ENCODE data around the gene TNS3. TPM values are rescaled to one million over a fixed set of nuclear protein-coding genes. Genes with fewer than 3 reads are reported as not detected.
A peak's percentile ranks its signal among the peaks of the same experiment; 100 is the strongest.
"Not testable (repeated sequence)": the region's sequence is repeated elsewhere in the genome, so short reads cannot be mapped to it uniquely, and the experiment has no call there.

Gene TNS3
- polyA plus RNA-seq, 1 of the 3 experiments (the other 2 are of a cell fraction) = 72.3 TPM

DNA sequence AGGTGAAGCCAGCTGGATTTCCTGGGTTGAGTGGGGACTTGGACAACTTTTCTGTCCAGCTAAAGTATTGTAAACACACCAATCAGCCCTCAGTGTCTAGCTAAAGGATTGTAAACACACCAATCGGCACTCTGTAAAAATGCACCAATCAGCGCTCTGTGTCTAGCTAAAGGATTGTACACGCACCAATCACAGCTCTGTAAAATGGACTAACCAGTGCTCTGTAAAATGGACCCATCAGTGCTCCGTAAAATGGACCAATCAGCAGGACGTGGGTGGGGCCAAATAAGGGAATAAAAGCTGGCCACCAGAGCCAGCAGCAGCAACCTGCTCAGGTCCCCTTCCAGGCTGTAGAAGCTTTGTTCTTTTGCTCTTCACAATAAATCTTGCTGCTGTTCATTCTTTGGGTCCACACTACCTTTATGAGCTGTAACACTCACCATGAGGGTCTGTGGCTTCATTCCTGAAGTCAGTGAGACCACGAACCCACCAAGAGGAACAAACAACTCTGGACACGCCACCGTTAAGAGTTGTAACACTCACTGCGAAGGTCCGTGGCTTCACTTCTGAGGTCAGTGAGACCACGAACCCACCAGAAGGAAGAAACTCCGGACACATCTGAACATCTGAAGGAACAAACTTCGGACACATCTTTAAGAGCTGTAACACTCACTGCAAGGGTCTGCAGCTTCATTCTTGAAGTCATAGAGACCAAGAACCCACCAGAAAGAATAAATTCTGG lies 21.8 kb upstream of the TNS3 start:
- 89% methylated on average over 13 of the region's 13 CpGs for WGBS (ENCODE audit: low lambda C conversion rate)
- H4K20me1 ChIP-seq (ENCODE audit: insufficient read depth); H3K9ac ChIP-seq; H2AFZ ChIP-seq (ENCODE audit: low read depth); H3K9me2 ChIP-seq; H3K27me3 ChIP-seq (ENCODE audit: insufficient read depth); DNase-seq; H3K36me3 ChIP-seq (replicated peaks in 1 of 2; ENCODE audit: control insufficient read depth in 1 of 2, insufficient read depth in 2 of 2, low read length in 1 of 2); POLR2A ChIA-PET; H3K4me3 ChIP-seq (ENCODE audit: low read depth in 2 of 2, low read length in 1 of 2); H3K9me3 ChIP-seq; H3K4me2 ChIP-seq; H3K79me2 ChIP-seq (ENCODE audit: insufficient read depth): not testable (repeated sequence)
- Histone ChIP-seq H3K4me1 (ENCODE audit: control insufficient read depth in 1 of 2, insufficient read depth in 2 of 2, low read depth in 1 of 2, low read length in 1 of 2) (peaks cover 5 to 31% of the 10 kb centered on the region in 2 experiments; a peak in 3 of 4 replicates), H3K27ac (ENCODE audit: low read depth in 2 of 2, low read length in 1 of 2) (peak overlapping the region; percentile 56 to 69; a peak in 3 of 4 replicates), H3F3A (replicated peaks; ENCODE audit: insufficient read depth) (peaks cover 20% of the 10 kb centered on the region)
- CTCF ChIA-PET = interaction anchor here (0.9 kb wide), 1 partner anchor 11 kb away, joined by 3 read pairs; no protein-coding TSS in a partner anchor

DNA sequence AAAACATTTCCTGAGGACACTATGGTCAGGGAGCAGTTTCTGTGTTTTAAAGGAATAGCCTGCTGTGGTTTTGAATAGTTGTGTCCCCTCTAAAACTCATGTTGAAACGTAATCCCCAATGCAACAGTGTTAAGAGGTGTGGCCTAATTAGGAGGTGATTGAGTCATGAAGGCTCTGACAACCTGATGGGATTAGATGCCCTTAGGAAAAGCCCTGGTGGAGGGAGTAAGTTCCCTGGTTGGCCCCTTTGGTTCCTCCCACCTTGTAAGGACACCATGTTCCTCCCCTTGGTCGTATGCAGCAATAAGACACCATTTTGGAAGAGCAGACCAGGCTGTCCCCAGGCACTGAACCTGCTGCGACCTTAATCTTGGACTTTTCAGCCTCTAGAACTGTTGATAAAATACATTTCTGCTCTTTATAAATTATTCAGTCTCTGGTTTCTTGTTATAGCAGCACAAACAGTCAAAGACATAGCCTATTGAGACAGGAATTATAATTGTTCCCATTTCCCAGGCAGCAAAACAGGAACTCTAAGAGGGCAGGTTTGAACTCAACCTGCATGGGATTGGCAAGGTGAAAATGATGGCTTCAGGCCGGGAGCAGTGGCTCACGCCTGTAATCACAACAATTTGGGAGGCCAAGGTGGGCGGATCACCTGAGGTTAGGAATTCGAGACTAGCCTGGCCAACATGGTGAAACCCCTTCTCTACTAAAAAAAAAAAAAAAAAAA lies 20.5 kb upstream of the TNS3 start:
- no peaks in the 10 kb centered on the region for H3K9me2 ChIP-seq
- CTCF ChIA-PET = interaction anchor here (0.9 kb wide), 1 partner anchor 8 kb away, joined by 3 read pairs; no protein-coding TSS in a partner anchor
- no peak overlapping the region; the same call in 1 of the 2 replicates for H2AFZ ChIP-seq (ENCODE audit: low read depth)
- WGBS (ENCODE audit: low lambda C conversion rate) = 90% methylated on average over 7 of the region's 7 CpGs
- H3K79me2 ChIP-seq (ENCODE audit: insufficient read depth) = no peaks in the 10 kb centered on the region
- peaks cover 20% of the 10 kb centered on the region for H3F3A ChIP-seq (replicated peaks; ENCODE audit: insufficient read depth)
- DNase-seq = no peak
- peak overlapping the region; percentile 78 to 86; a peak in 3 of 4 replicates for H3K27ac ChIP-seq (ENCODE audit: low read depth in 2 of 2, low read length in 1 of 2)
- H3K36me3 ChIP-seq (replicated peaks in 1 of 2; ENCODE audit: control insufficient read depth in 1 of 2, insufficient read depth in 2 of 2, low read length in 1 of 2) = no peaks in the 10 kb centered on the region
- H3K9ac ChIP-seq = 0 out of 2 replicates have a peak overlapping the region, but pooled peaks have one; percentile 63
- H3K4me2 ChIP-seq = peak overlapping the region; percentile 50; the same call in 1 of the 2 replicates
- POLR2A ChIA-PET = no interaction called here
- H3K4me3 ChIP-seq (ENCODE audit: low read depth in 2 of 2, low read length in 1 of 2) = no peak overlapping the region
- no peaks in the 10 kb centered on the region for H3K27me3 ChIP-seq (ENCODE audit: insufficient read depth)
- no peaks in the 10 kb centered on the region for H4K20me1 ChIP-seq (ENCODE audit: insufficient read depth)
- no peaks in the 10 kb centered on the region for H3K9me3 ChIP-seq
- H3K4me1 ChIP-seq (ENCODE audit: control insufficient read depth in 1 of 2, insufficient read depth in 2 of 2, low read depth in 1 of 2, low read length in 1 of 2) = peaks cover 5 to 31% of the 10 kb centered on the region in 2 experiments; a peak in 3 of 4 replicates
- TF ChIP-seq REST (IDR thresholded peaks at IDR 0.05; ENCODE audit: low read depth, low read length) = no peak
- no peak for TF ChIP-seq MXI1 (IDR thresholded peaks at IDR 0.05; ENCODE audit: low read depth, low read length)
- TF ChIP-seq TEAD4 (IDR thresholded peaks at IDR 0.05; ENCODE audit: borderline replicate concordance, insufficient read depth) = no peak
- TF ChIP-seq CTCF (IDR thresholded peaks at IDR 0.05) = no peak
- TF ChIP-seq NFIC (IDR thresholded peaks at IDR 0.05; ENCODE audit: borderline replicate concordance) = no peak
- TF ChIP-seq RAD21 (IDR thresholded peaks at IDR 0.05; ENCODE audit: low read length) = no peak
- TF ChIP-seq RCOR1 (IDR thresholded peaks at IDR 0.05; ENCODE audit: low read length) = no peak
- TF ChIP-seq SMC3 (IDR thresholded peaks at IDR 0.05; ENCODE audit: low read depth, low read length) = no peak
- TF ChIP-seq, protein P1, sequence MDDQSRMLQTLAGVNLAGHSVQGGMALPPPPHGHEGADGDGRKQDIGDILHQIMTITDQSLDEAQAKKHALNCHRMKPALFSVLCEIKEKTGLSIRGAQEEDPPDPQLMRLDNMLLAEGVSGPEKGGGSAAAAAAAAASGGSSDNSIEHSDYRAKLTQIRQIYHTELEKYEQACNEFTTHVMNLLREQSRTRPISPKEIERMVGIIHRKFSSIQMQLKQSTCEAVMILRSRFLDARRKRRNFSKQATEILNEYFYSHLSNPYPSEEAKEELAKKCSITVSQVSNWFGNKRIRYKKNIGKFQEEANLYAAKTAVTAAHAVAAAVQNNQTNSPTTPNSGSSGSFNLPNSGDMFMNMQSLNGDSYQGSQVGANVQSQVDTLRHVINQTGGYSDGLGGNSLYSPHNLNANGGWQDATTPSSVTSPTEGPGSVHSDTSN (IDR thresholded peaks at IDR 0.05) = no peak
- TF ChIP-seq, protein P2, sequence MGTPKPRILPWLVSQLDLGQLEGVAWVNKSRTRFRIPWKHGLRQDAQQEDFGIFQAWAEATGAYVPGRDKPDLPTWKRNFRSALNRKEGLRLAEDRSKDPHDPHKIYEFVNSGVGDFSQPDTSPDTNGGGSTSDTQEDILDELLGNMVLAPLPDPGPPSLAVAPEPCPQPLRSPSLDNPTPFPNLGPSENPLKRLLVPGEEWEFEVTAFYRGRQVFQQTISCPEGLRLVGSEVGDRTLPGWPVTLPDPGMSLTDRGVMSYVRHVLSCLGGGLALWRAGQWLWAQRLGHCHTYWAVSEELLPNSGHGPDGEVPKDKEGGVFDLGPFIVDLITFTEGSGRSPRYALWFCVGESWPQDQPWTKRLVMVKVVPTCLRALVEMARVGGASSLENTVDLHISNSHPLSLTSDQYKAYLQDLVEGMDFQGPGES (IDR thresholded peaks at IDR 0.05; ENCODE audit: low read depth, low read length) = no peak
- no peak for TF ChIP-seq YY1 (IDR thresholded peaks at IDR 0.05; ENCODE audit: low read depth)
- TF ChIP-seq, protein P3, sequence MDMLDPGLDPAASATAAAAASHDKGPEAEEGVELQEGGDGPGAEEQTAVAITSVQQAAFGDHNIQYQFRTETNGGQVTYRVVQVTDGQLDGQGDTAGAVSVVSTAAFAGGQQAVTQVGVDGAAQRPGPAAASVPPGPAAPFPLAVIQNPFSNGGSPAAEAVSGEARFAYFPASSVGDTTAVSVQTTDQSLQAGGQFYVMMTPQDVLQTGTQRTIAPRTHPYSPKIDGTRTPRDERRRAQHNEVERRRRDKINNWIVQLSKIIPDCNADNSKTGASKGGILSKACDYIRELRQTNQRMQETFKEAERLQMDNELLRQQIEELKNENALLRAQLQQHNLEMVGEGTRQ (IDR thresholded peaks at IDR 0.05; ENCODE audit: borderline replicate concordance, low read depth, low read length) = no peak
- TF ChIP-seq RXRA (IDR thresholded peaks at IDR 0.05; ENCODE audit: borderline replicate concordance, low read depth) = no peak
- TF ChIP-seq FOXJ3 (CRISPR knock-in tag; IDR thresholded peaks at IDR 0.05) = no peak
- no peak for TF ChIP-seq GATA2 (CRISPR knock-in tag; IDR thresholded peaks at IDR 0.05)
- no peak for TF ChIP-seq MEF2A (IDR thresholded peaks at IDR 0.05; ENCODE audit: borderline replicate concordance, low read depth)

All from SK-N-SH (cell line).